Measurements from ENCODE around the gene DMRT2.

Gene DMRT2

DNA sequence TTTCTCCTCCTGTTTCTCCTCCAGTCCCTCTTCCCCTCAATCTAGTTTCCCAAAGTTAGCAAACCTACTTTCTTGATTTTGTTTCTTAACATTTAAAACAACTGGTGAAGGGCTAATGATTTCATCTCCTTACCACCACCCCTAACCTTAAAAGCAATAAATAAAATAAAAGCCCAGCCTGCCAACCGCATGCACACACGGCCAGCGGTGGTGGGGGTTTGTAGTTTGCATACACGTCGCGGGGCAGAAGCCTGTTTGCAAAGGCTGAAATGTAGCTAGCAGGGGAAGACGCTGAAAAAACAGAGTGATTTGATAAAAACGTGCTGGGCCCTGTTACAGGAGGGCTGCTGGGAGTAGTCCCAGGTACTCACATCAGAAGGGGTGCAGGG is 1.9 kb upstream of the DMRT2 start (continued):
- TF ChIP-seq, protein P1, sequence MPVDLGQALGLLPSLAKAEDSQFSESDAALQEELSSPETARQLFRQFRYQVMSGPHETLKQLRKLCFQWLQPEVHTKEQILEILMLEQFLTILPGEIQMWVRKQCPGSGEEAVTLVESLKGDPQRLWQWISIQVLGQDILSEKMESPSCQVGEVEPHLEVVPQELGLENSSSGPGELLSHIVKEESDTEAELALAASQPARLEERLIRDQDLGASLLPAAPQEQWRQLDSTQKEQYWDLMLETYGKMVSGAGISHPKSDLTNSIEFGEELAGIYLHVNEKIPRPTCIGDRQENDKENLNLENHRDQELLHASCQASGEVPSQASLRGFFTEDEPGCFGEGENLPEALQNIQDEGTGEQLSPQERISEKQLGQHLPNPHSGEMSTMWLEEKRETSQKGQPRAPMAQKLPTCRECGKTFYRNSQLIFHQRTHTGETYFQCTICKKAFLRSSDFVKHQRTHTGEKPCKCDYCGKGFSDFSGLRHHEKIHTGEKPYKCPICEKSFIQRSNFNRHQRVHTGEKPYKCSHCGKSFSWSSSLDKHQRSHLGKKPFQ (tag by site-specific recombination; IDR thresholded peaks at IDR 0.05), result no peak
- TF ChIP-seq ZNF776 (tag by site-specific recombination; IDR thresholded peaks at IDR 0.05; ENCODE audit: borderline replicate concordance), result no peak

DNA sequence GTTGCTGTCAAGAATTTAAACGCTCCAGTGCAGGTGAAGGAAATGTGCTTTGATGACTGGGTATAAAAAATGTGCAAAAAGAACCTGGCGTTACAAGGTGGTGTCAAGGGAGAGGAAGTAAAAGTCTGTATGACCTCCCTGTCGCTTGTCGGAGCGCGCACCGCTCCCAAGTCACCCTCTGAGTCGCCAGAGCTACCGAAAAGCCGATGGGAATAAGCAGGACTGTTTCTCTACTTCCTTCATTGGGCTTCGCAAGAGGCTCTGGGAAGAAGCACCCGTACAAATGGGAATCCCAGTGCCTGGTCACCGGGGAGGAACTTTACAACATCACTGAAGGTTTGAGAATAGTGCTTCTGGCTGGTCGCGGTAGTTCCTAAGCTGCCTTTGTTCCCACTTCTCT is 1.3 kb upstream of the DMRT2 start:
- ChIA-PET CTCF (no interaction called here), POLR2A (no interaction called here)
- Histone ChIP-seq H3K9me3 (ENCODE audit: control insufficient read depth, insufficient read depth, low read depth, low read length) (no peaks in the 10 kb centered on the region), H3K27ac (ENCODE audit: extremely low read depth, low read depth, low read length) (no peak overlapping the region), H3K4me1 (ENCODE audit: control insufficient read depth, insufficient read depth, low read length) (no peaks in the 10 kb centered on the region), H3K36me3 (ENCODE audit: control insufficient read depth in 2 of 2, insufficient read depth in 1 of 2, low read length in 2 of 2) (no peaks in the 10 kb centered on the region), H3K4me3 (ENCODE audit: low read depth, low read length) (no peak overlapping the region)
- TF ChIP-seq MEIS1 (CRISPR knock-in tag; IDR thresholded peaks at IDR 0.05; ENCODE audit: borderline replicate concordance) (no peak), ZNF660 (tag by site-specific recombination; IDR thresholded peaks at IDR 0.05) (no peak)

DNA sequence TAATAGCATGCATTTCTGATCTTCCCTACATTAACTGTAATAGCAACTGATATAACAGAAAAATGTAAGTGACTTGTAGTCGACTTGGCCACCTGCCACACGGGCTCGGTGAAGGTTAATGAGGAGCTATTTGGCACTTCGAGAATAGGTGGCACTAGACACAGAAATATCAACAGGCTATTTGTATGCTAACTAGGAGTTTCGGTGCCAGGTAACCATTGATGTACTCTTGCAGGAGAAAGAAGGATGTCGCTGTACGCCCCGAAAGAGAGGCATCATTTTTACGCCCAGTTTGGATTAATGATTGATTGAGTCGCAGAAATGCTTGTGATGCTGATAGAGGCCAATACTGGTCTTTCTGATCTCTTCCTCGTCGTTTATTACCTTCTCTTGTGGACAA is 516 bp upstream of the DMRT2 start:
- Histone ChIP-seq H3K4me3 (ENCODE audit: low read depth, low read length) (no peak overlapping the region), H3K9me3 (ENCODE audit: control insufficient read depth, insufficient read depth, low read depth, low read length) (no peaks in the 10 kb centered on the region)
- CTCF ChIA-PET, result interaction anchor here (1.0 kb wide), 1 partner anchor 40 kb away, joined by 3 read pairs; no protein-coding TSS in a partner anchor

DNA sequence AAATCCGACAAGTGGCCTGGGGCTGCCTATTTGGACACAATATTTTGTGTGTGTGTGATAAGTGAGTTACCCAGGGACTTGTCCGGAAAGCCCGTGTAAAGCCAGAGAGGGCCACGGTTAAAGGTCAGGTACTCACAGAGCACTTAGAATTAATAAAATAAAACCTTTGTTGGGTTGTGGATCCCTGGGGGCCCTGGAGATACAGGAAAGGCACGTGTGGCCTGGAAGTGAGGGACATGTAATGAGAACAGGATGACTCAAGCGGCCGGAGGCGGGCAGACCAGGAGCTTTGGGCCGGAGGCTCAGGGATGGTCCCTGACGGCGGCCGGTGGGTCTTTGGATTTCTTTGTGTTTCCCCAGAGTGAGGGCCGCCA is 1.0 kb downstream of the DMRT2 start:
- Histone ChIP-seq H3K9me3 (ENCODE audit: control insufficient read depth, insufficient read depth, low read depth, low read length) (no peaks in the 10 kb centered on the region), H3K4me1 (ENCODE audit: control insufficient read depth, insufficient read depth, low read length) (no peaks in the 10 kb centered on the region), H3K27ac (ENCODE audit: extremely low read depth, low read depth, low read length) (no peak overlapping the region), H3K36me3 (ENCODE audit: control insufficient read depth in 2 of 2, insufficient read depth in 1 of 2, low read length in 2 of 2) (no peaks in the 10 kb centered on the region), H3K4me3 (ENCODE audit: low read depth, low read length) (peak overlapping the region; percentile 15; the same call in 1 of the 2 replicates)
- ChIA-PET POLR2A (no interaction called here), CTCF (no interaction called here)
- TF ChIP-seq HOXA7 (CRISPR knock-in tag; IDR thresholded peaks at IDR 0.05; ENCODE audit: borderline replicate concordance) (no peak), ZNF621 (tag by site-specific recombination; IDR thresholded peaks at IDR 0.05) (no peak), ZEB2 (tag by site-specific recombination; IDR thresholded peaks at IDR 0.05) (no peak), ZBTB7A (tag by site-specific recombination; IDR thresholded peaks at IDR 0.05; ENCODE audit: low read depth) (no peak), ZBTB1 (tag by site-specific recombination; IDR thresholded peaks at IDR 0.05) (no peak), ZBTB8A (tag by site-specific recombination; IDR thresholded peaks at IDR 0.05) (no peak)
- TF ChIP-seq, protein P2, sequence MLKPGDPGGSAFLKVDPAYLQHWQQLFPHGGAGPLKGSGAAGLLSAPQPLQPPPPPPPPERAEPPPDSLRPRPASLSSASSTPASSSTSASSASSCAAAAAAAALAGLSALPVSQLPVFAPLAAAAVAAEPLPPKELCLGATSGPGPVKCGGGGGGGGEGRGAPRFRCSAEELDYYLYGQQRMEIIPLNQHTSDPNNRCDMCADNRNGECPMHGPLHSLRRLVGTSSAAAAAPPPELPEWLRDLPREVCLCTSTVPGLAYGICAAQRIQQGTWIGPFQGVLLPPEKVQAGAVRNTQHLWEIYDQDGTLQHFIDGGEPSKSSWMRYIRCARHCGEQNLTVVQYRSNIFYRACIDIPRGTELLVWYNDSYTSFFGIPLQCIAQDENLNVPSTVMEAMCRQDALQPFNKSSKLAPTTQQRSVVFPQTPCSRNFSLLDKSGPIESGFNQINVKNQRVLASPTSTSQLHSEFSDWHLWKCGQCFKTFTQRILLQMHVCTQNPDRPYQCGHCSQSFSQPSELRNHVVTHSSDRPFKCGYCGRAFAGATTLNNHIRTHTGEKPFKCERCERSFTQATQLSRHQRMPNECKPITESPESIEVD (tag by site-specific recombination; IDR thresholded peaks at IDR 0.05), result no peak
- TF ChIP-seq, protein P3, sequence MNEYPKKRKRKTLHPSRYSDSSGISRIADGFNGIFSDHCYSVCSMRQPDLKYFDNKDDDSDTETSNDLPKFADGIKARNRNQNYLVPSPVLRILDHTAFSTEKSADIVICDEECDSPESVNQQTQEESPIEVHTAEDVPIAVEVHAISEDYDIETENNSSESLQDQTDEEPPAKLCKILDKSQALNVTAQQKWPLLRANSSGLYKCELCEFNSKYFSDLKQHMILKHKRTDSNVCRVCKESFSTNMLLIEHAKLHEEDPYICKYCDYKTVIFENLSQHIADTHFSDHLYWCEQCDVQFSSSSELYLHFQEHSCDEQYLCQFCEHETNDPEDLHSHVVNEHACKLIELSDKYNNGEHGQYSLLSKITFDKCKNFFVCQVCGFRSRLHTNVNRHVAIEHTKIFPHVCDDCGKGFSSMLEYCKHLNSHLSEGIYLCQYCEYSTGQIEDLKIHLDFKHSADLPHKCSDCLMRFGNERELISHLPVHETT (tag by site-specific recombination; IDR thresholded peaks at IDR 0.05), result no peak
- TF ChIP-seq, protein P4, sequence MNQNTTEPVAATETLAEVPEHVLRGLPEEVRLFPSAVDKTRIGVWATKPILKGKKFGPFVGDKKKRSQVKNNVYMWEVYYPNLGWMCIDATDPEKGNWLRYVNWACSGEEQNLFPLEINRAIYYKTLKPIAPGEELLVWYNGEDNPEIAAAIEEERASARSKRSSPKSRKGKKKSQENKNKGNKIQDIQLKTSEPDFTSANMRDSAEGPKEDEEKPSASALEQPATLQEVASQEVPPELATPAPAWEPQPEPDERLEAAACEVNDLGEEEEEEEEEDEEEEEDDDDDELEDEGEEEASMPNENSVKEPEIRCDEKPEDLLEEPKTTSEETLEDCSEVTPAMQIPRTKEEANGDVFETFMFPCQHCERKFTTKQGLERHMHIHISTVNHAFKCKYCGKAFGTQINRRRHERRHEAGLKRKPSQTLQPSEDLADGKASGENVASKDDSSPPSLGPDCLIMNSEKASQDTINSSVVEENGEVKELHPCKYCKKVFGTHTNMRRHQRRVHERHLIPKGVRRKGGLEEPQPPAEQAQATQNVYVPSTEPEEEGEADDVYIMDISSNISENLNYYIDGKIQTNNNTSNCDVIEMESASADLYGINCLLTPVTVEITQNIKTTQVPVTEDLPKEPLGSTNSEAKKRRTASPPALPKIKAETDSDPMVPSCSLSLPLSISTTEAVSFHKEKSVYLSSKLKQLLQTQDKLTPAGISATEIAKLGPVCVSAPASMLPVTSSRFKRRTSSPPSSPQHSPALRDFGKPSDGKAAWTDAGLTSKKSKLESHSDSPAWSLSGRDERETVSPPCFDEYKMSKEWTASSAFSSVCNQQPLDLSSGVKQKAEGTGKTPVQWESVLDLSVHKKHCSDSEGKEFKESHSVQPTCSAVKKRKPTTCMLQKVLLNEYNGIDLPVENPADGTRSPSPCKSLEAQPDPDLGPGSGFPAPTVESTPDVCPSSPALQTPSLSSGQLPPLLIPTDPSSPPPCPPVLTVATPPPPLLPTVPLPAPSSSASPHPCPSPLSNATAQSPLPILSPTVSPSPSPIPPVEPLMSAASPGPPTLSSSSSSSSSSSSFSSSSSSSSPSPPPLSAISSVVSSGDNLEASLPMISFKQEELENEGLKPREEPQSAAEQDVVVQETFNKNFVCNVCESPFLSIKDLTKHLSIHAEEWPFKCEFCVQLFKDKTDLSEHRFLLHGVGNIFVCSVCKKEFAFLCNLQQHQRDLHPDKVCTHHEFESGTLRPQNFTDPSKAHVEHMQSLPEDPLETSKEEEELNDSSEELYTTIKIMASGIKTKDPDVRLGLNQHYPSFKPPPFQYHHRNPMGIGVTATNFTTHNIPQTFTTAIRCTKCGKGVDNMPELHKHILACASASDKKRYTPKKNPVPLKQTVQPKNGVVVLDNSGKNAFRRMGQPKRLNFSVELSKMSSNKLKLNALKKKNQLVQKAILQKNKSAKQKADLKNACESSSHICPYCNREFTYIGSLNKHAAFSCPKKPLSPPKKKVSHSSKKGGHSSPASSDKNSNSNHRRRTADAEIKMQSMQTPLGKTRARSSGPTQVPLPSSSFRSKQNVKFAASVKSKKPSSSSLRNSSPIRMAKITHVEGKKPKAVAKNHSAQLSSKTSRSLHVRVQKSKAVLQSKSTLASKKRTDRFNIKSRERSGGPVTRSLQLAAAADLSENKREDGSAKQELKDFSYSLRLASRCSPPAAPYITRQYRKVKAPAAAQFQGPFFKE (tag by site-specific recombination; IDR thresholded peaks at IDR 0.05; ENCODE audit: borderline replicate concordance), result no peak
- TF ChIP-seq, protein P5, sequence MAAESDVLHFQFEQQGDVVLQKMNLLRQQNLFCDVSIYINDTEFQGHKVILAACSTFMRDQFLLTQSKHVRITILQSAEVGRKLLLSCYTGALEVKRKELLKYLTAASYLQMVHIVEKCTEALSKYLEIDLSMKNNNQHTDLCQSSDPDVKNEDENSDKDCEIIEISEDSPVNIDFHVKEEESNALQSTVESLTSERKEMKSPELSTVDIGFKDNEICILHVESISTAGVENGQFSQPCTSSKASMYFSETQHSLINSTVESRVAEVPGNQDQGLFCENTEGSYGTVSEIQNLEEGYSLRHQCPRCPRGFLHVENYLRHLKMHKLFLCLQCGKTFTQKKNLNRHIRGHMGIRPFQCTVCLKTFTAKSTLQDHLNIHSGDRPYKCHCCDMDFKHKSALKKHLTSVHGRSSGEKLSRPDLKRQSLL (tag by site-specific recombination; IDR thresholded peaks at IDR 0.05), result no peak

More for the DNA sequence above, 516 bp upstream of the DMRT2 start:
- Histone ChIP-seq H3K27ac (ENCODE audit: extremely low read depth, low read depth, low read length) (no peak overlapping the region), H3K36me3 (ENCODE audit: control insufficient read depth in 2 of 2, insufficient read depth in 1 of 2, low read length in 2 of 2) (no peaks in the 10 kb centered on the region), H3K4me1 (ENCODE audit: control insufficient read depth, insufficient read depth, low read length) (no peaks in the 10 kb centered on the region)
- no peak for TF ChIP-seq ZNF560 (tag by site-specific recombination; IDR thresholded peaks at IDR 0.05; ENCODE audit: borderline replicate concordance)
- TF ChIP-seq, protein P6, sequence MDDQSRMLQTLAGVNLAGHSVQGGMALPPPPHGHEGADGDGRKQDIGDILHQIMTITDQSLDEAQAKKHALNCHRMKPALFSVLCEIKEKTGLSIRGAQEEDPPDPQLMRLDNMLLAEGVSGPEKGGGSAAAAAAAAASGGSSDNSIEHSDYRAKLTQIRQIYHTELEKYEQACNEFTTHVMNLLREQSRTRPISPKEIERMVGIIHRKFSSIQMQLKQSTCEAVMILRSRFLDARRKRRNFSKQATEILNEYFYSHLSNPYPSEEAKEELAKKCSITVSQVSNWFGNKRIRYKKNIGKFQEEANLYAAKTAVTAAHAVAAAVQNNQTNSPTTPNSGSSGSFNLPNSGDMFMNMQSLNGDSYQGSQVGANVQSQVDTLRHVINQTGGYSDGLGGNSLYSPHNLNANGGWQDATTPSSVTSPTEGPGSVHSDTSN (CRISPR knock-in tag; IDR thresholded peaks at IDR 0.05), result no peak
- no peak for TF ChIP-seq GLIS2 (tag by site-specific recombination; IDR thresholded peaks at IDR 0.05)
- no peak for TF ChIP-seq ZNF174 (tag by site-specific recombination; IDR thresholded peaks at IDR 0.05)
- TF ChIP-seq ZNF626 (tag by site-specific recombination; IDR thresholded peaks at IDR 0.05), result no peak
- TF ChIP-seq ZNF768 (tag by site-specific recombination; IDR thresholded peaks at IDR 0.05), result no peak
- POLR2A ChIA-PET, result interaction anchor here (1.3 kb wide), 1 partner anchor 12 kb away, joined by 4 read pairs; no protein-coding TSS in a partner anchor
